Adipocyte (in vitro differentiated cells): ENCODE data around the gene NDUFAF4.
"Not testable (repeated sequence)": the region's sequence is repeated elsewhere in the genome, so short reads cannot be mapped to it uniquely, and the experiment has no call there.

Experiments
- DNase-seq: peaks from one replicate; pipeline ENCODE4 v3.0.0-alpha.2; 2015; ENCODE audit warnings: low read depth
- H3K27me3 ChIP-seq: replicated peaks from 2 replicates; pipeline ENCODE4 v1.7.0; 2013; ENCODE audit warnings: mild to moderate bottlenecking, low read length, moderate library complexity; ENCODE audit not compliant: control insufficient read depth, insufficient read depth
- H3K36me3 ChIP-seq: 2 replicates; pipeline ENCODE4 v1.7.0; 2013; ENCODE audit warnings: low read length, mild to moderate bottlenecking, moderate library complexity; ENCODE audit not compliant: control insufficient read depth, insufficient read depth, severe bottlenecking
- H3K4me1 ChIP-seq: 2 replicates; pipeline ENCODE4 v1.7.0; 2013; ENCODE audit warnings: mild to moderate bottlenecking, low read length, moderate library complexity; ENCODE audit not compliant: control insufficient read depth, insufficient read depth
- H3K4me3 ChIP-seq: 2 replicates; pipeline ENCODE4 v1.7.0; 2013; ENCODE audit warnings: mild to moderate bottlenecking, low read length, moderate library complexity
- H3K9ac ChIP-seq: 2 replicates; pipeline ENCODE4 v1.7.0; 2013; ENCODE audit warnings: mild to moderate bottlenecking, low read length, moderate library complexity
- H3K9me3 ChIP-seq: 2 replicates; pipeline ENCODE4 v1.7.0; 2013; ENCODE audit warnings: mild to moderate bottlenecking, low read length, moderate library complexity; ENCODE audit not compliant: control insufficient read depth

NDUFAF4 gene

GRCh38 chr6:96898241-96898851, 655 bp upstream of the NDUFAF4 start:
- Histone ChIP-seq H3K36me3 (peaks cover 20% of the 10 kb centered on the region), H3K9ac (peak overlapping the region; percentile 93), H3K9me3 (no peaks in the 10 kb centered on the region), H3K4me1 (peaks cover 31% of the 10 kb centered on the region), H3K4me3 (peak overlapping the region; percentile 98), H3K27me3 (no peaks in the 10 kb centered on the region)
- DNase-seq, result peak; percentile 69

- peaks cover 46% of the 10 kb centered on the region for H3K36me3 ChIP-seq
- peaks cover under 1% of the 10 kb centered on the region for H3K27me3 ChIP-seq
- no peak overlapping the region for H3K4me3 ChIP-seq
- H3K9ac ChIP-seq, result no peak overlapping the region
- no peak for DNase-seq
- H3K9me3 ChIP-seq, result no peaks in the 10 kb centered on the region
- H3K4me1 ChIP-seq, result no peaks in the 10 kb centered on the region
Observed at GRCh38 chr6:96889146-96889545, 8.5 kb downstream of the NDUFAF4 start.

- H3K27me3 ChIP-seq, result peaks cover 3% of the 10 kb centered on the region
- DNase-seq, result no peak
- H3K4me3 ChIP-seq, result no peak overlapping the region
- no peaks in the 10 kb centered on the region for H3K9me3 ChIP-seq
- no peaks in the 10 kb centered on the region for H3K4me1 ChIP-seq
- H3K36me3 ChIP-seq, result peaks cover 42% of the 10 kb centered on the region
- H3K9ac ChIP-seq, result no peak overlapping the region
Observed at GRCh38 chr6:96888745-96889144, 8.9 kb downstream of the NDUFAF4 start.

GRCh38 chr6:96886519-96886918, 11.2 kb downstream of the NDUFAF4 start:
- no peaks in the 10 kb centered on the region for H3K9me3 ChIP-seq
- DNase-seq, result no peak
- no peak overlapping the region for H3K9ac ChIP-seq
- peaks cover 3% of the 10 kb centered on the region for H3K27me3 ChIP-seq
- H3K4me1 ChIP-seq, result no peaks in the 10 kb centered on the region
- H3K36me3 ChIP-seq, result peaks cover 20% of the 10 kb centered on the region
- no peak overlapping the region for H3K4me3 ChIP-seq

- not testable (repeated sequence) for H3K4me1 ChIP-seq, H3K27me3 ChIP-seq, H3K4me3 ChIP-seq, H3K9ac ChIP-seq, H3K9me3 ChIP-seq, DNase-seq, H3K36me3 ChIP-seq
Observed at GRCh38 chr6:96885187-96885631, 12.5 kb downstream of the NDUFAF4 start.

- Histone ChIP-seq H3K9ac (no peak overlapping the region), H3K36me3 (no peaks in the 10 kb centered on the region)
- peak; percentile 14 for DNase-seq
Observed at GRCh38 chr6:96878143-96878542, 19.5 kb downstream of the NDUFAF4 start.

GRCh38 chr6:96876886-96877545, 20.7 kb downstream of the NDUFAF4 start:
- no peak overlapping the region for H3K9ac ChIP-seq
- DNase-seq, result no peak

More at GRCh38 chr6:96878143-96878542, 19.5 kb downstream of the NDUFAF4 start:
- peaks cover 5% of the 10 kb centered on the region for H3K27me3 ChIP-seq
- no peaks in the 10 kb centered on the region for H3K4me1 ChIP-seq
- no peak overlapping the region for H3K4me3 ChIP-seq
- no peaks in the 10 kb centered on the region for H3K9me3 ChIP-seq

GRCh38 chr6:96872976-96873375, 24.7 kb downstream of the NDUFAF4 start:
- Histone ChIP-seq H3K9me3 (no peaks in the 10 kb centered on the region), H3K4me1 (no peaks in the 10 kb centered on the region), H3K9ac (no peak overlapping the region), H3K36me3 (no peaks in the 10 kb centered on the region), H3K4me3 (no peak overlapping the region), H3K27me3 (no peaks in the 10 kb centered on the region)
- no peak for DNase-seq

More at GRCh38 chr6:96876886-96877545, 20.7 kb downstream of the NDUFAF4 start:
- H3K4me3 ChIP-seq, result no peak overlapping the region
- H3K4me1 ChIP-seq, result no peaks in the 10 kb centered on the region
- H3K9me3 ChIP-seq, result no peaks in the 10 kb centered on the region
- peaks cover 5% of the 10 kb centered on the region for H3K27me3 ChIP-seq
- H3K36me3 ChIP-seq, result no peaks in the 10 kb centered on the region

- peaks cover 15% of the 10 kb centered on the region for H3K27me3 ChIP-seq
- no peak overlapping the region for H3K9ac ChIP-seq
- H3K36me3 ChIP-seq, result no peaks in the 10 kb centered on the region
- DNase-seq, result no peak
- H3K4me3 ChIP-seq, result no peak overlapping the region
- no peaks in the 10 kb centered on the region for H3K9me3 ChIP-seq
- no peaks in the 10 kb centered on the region for H3K4me1 ChIP-seq
Observed at GRCh38 chr6:96865055-96865405, 32.7 kb downstream of the NDUFAF4 start.

GRCh38 chr6:96864216-96865054, 33.3 kb downstream of the NDUFAF4 start:
- Histone ChIP-seq H3K27me3 (peaks cover 15% of the 10 kb centered on the region), H3K9ac (no peak overlapping the region)
- DNase-seq, result no peak

GRCh38 chr6:96862560-96862959, 35.1 kb downstream of the NDUFAF4 start:
- Histone ChIP-seq H3K4me1 (no peaks in the 10 kb centered on the region), H3K9ac (no peak overlapping the region), H3K4me3 (no peak overlapping the region), H3K36me3 (no peaks in the 10 kb centered on the region), H3K27me3 (peaks cover 16% of the 10 kb centered on the region), H3K9me3 (no peaks in the 10 kb centered on the region)
- no peak for DNase-seq

More at GRCh38 chr6:96864216-96865054, 33.3 kb downstream of the NDUFAF4 start:
- H3K36me3 ChIP-seq, result no peaks in the 10 kb centered on the region
- H3K4me3 ChIP-seq, result no peak overlapping the region
- H3K4me1 ChIP-seq, result no peaks in the 10 kb centered on the region
- no peaks in the 10 kb centered on the region for H3K9me3 ChIP-seq
